OCI-LY3 (cell line): ENCODE results near the gene GLP1R.

Source experiments
- CTCF ChIP-seq: fragments of 200-600, 300-600 bp; sonication (generic); IDR thresholded peaks from 2 replicates; pipeline ENCODE4 v1.5.1; 2014; ENCODE audit warnings: antibody characterized with exemption, low read length, low read depth
- EZH2phosphoT487 ChIP-seq: fragments of 200-600 bp; shearing (Covaris generic); IDR thresholded peaks from 2 replicates; pipeline ENCODE4 v1.6.1; 2018; ENCODE audit warnings: antibody characterized with exemption, mixed run types, low read depth

GRCh38 chr6:39068391-39068790 is 19.8 kb downstream of the GLP1R start:
- no peak for TF ChIP-seq EZH2phosphoT487
- TF ChIP-seq CTCF, result no peak
